Activated CD8-positive, alpha-beta T cell treated with anti-CD3 and anti-CD28 coated beads for 36 hours (primary cell): Measurements from ENCODE around the gene FUBP3. TPM values are rescaled to one million over a fixed set of nuclear protein-coding genes. Genes with fewer than 3 reads are reported as not detected.

ENCODE experiments used
- ATAC-seq: fragments of 200-7000 bp; cut with Tn5 transposase; one replicate; pipeline ENCODE4 v1.10.0; 2021; ENCODE audit warnings: mild to moderate bottlenecking, moderate library complexity
- CTCF ChIA-PET: fragments of 350-600 bp; sonication (Branson Sonifier 250); formaldehyde crosslinking; loops from one replicate; lab custom pipeline; 2021; ENCODE audit warnings: antibody characterized with exemption; lab: Charles Lee
- POLR2A ChIA-PET: fragments of 350-600 bp; sonication (Branson Sonifier 250); formaldehyde crosslinking; loops from one replicate; lab custom pipeline; 2021; ENCODE audit warnings: antibody characterized with exemption; lab: Charles Lee
- DNase-seq: peaks from one replicate; pipeline ENCODE4 v3.0.0-alpha.2; 2020
- H3K27ac Mint-ChIP-seq: one replicate; pipeline ENCODE4 v1.8.0; 2021; ENCODE audit warnings: mild to moderate bottlenecking, mixed read lengths
- H3K27me3 Mint-ChIP-seq: one replicate; pipeline ENCODE4 v1.8.0; 2021; ENCODE audit warnings: mixed read lengths
- H3K36me3 Mint-ChIP-seq: one replicate; pipeline ENCODE4 v1.8.0; 2021; ENCODE audit warnings: low read depth, mixed read lengths
- H3K4me1 Mint-ChIP-seq: one replicate; pipeline ENCODE4 v1.8.0; 2021; ENCODE audit warnings: low read depth, mixed read lengths
- H3K4me3 Mint-ChIP-seq: one replicate; pipeline ENCODE4 v1.8.0; 2021; ENCODE audit warnings: mild to moderate bottlenecking, moderate library complexity, mixed read lengths
- H3K9me3 Mint-ChIP-seq: one replicate; pipeline ENCODE4 v1.8.0; 2021; ENCODE audit warnings: mixed read lengths
- intact Hi-C: fragments of 100-400 bp; cut with micrococcal nuclease; formaldehyde crosslinking; loops from one replicate; pipeline ENCODE4 v1.10.0; 2022
- total RNA-seq, 2 experiments: library from RNA; stranded (reverse); gene quantifications; one replicate each; pipeline ENCODE4 v1.2.3, GENCODE V29; 2021
- TF ChIP-seq, protein P1 (sequence below): fragments of 200-600 bp; IDR thresholded peaks from one replicate; pipeline ENCODE4 v1.8.0; 2022; ENCODE audit warnings: antibody characterized with exemption, mild to moderate bottlenecking

FUBP3 gene
- total RNA-seq, 2 experiments from 2014 or later = 32.9 to 42.9 TPM

- ChIA-PET CTCF (interaction anchor here (0.6 to 0.8 kb wide), 2 partner anchors 23 to 68 kb away, joined by 3 read pairs; no protein-coding TSS in a partner anchor), POLR2A (interaction anchor here (0.5 kb wide), 1 partner anchor 562 kb away, joined by 3 read pairs; no protein-coding TSS in a partner anchor)
- intact Hi-C loops = no loop called here
- Mint-ChIP-seq H3K9me3 (no peaks in the 10 kb centered on the region), H3K27me3 (no peaks in the 10 kb centered on the region), H3K4me1 (no peaks in the 10 kb centered on the region), H3K27ac (no peak overlapping the region), H3K4me3 (no peak overlapping the region), H3K36me3 (peaks cover 46% of the 10 kb centered on the region)
- TF ChIP-seq, protein P1, sequence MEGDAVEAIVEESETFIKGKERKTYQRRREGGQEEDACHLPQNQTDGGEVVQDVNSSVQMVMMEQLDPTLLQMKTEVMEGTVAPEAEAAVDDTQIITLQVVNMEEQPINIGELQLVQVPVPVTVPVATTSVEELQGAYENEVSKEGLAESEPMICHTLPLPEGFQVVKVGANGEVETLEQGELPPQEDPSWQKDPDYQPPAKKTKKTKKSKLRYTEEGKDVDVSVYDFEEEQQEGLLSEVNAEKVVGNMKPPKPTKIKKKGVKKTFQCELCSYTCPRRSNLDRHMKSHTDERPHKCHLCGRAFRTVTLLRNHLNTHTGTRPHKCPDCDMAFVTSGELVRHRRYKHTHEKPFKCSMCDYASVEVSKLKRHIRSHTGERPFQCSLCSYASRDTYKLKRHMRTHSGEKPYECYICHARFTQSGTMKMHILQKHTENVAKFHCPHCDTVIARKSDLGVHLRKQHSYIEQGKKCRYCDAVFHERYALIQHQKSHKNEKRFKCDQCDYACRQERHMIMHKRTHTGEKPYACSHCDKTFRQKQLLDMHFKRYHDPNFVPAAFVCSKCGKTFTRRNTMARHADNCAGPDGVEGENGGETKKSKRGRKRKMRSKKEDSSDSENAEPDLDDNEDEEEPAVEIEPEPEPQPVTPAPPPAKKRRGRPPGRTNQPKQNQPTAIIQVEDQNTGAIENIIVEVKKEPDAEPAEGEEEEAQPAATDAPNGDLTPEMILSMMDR = no peak
- DNase-seq (no peak), ATAC-seq (no peak)
Observed at GRCh38 chr9:130616451-130616850, 37.1 kb downstream of the FUBP3 start.

- TF ChIP-seq, protein P1 = no peak
- no peak overlapping the region for H3K27ac Mint-ChIP-seq
- no peaks in the 10 kb centered on the region for H3K27me3 Mint-ChIP-seq
- intact Hi-C loops = no loop called here
- ChIA-PET CTCF (interaction anchor here (1.1 to 1.4 kb wide), 2 partner anchors 59 to 163 kb away, joined by 3 to 5 read pairs; no protein-coding TSS in a partner anchor), POLR2A (interaction anchor here (0.6 kb wide), 1 partner anchor 92 kb away, joined by 3 read pairs; no protein-coding TSS in a partner anchor)
- H3K9me3 Mint-ChIP-seq = no peaks in the 10 kb centered on the region
- ATAC-seq (no peak), DNase-seq (no peak)
- no peaks in the 10 kb centered on the region for H3K4me1 Mint-ChIP-seq
- H3K4me3 Mint-ChIP-seq = no peak overlapping the region
- H3K36me3 Mint-ChIP-seq = peaks cover 32% of the 10 kb centered on the region
Observed at GRCh38 chr9:130623466-130623865, 44.1 kb downstream of the FUBP3 start.

- no peak for ATAC-seq
- intact Hi-C loops = no loop called here
- H3K27me3 Mint-ChIP-seq = no peaks in the 10 kb centered on the region
- H3K36me3 Mint-ChIP-seq = peaks cover 32% of the 10 kb centered on the region
- POLR2A ChIA-PET = interaction anchor here (0.6 kb wide), 1 partner anchor 91 kb away, joined by 3 read pairs; no protein-coding TSS in a partner anchor
- TF ChIP-seq, protein P1 = no peak
- no peak overlapping the region for H3K27ac Mint-ChIP-seq
- H3K4me1 Mint-ChIP-seq = no peaks in the 10 kb centered on the region
- no peak overlapping the region for H3K4me3 Mint-ChIP-seq
- no peaks in the 10 kb centered on the region for H3K9me3 Mint-ChIP-seq
- CTCF ChIA-PET = interaction anchor here (1.1 to 1.4 kb wide), 2 partner anchors 58 to 164 kb away, joined by 3 to 5 read pairs; no protein-coding TSS in a partner anchor
- no peak for DNase-seq
Observed at GRCh38 chr9:130624154-130624553, 44.8 kb downstream of the FUBP3 start.

- ChIA-PET POLR2A (no interaction called here), CTCF (no interaction called here)
- H3K27ac Mint-ChIP-seq = no peak overlapping the region
- ATAC-seq = no peak
- no peak overlapping the region for H3K4me3 Mint-ChIP-seq
- DNase-seq = no peak
- H3K4me1 Mint-ChIP-seq = no peaks in the 10 kb centered on the region
- H3K36me3 Mint-ChIP-seq = peaks cover 20% of the 10 kb centered on the region
- H3K9me3 Mint-ChIP-seq = no peaks in the 10 kb centered on the region
- TF ChIP-seq, protein P1 = no peak
- intact Hi-C loops = no loop called here
- no peaks in the 10 kb centered on the region for H3K27me3 Mint-ChIP-seq
Observed at GRCh38 chr9:130626249-130626996, 47.0 kb downstream of the FUBP3 start.

GRCh38 chr9:130627051-130627450 is 47.7 kb downstream of the FUBP3 start:
- no peak overlapping the region for H3K27ac Mint-ChIP-seq
- no peak overlapping the region for H3K4me3 Mint-ChIP-seq
- CTCF ChIA-PET = no interaction called here
- ATAC-seq (no peak), DNase-seq (no peak)
- no peaks in the 10 kb centered on the region for H3K27me3 Mint-ChIP-seq
- TF ChIP-seq, protein P1 = no peak
- H3K36me3 Mint-ChIP-seq = peaks cover 24% of the 10 kb centered on the region
- POLR2A ChIA-PET = no interaction called here
- H3K4me1 Mint-ChIP-seq = no peaks in the 10 kb centered on the region
- intact Hi-C loops = no loop called here
- H3K9me3 Mint-ChIP-seq = no peaks in the 10 kb centered on the region
